SK-N-SH (cell line): ENCODE measurements around the gene PLD6. TPM values are rescaled to one million over a fixed set of nuclear protein-coding genes. Genes with fewer than 3 reads are reported as not detected.

Experiments
- CTCF ChIA-PET: fragments of 300-600, 350-600 bp; formaldehyde crosslinking; extraction: SDS; loops from one replicate; lab custom pipeline; 2021; lab: Yijun Ruan, JAX
- POLR2A ChIA-PET: fragments of 350-600 bp; sonication (Branson Sonifier 250); formaldehyde crosslinking; extraction: SDS; loops from one replicate; lab custom pipeline; 2020; ENCODE audit warnings: antibody characterized with exemption, inconsistent platforms; lab: Yijun Ruan, JAX
- DNase-seq: peaks from one replicate; pipeline ENCODE4 v3.0.0; 2012
- H2AFZ ChIP-seq: fragments of 200-600 bp; sonication (generic); 2 replicates; pipeline ENCODE4 v1.8.1; 2016; ENCODE audit warnings: antibody characterized with exemption, mild to moderate bottlenecking, low read depth
- H3F3A ChIP-seq: fragments of 200-600 bp; sonication (generic); replicated peaks from 2 replicates; pipeline ENCODE3; 2016; ENCODE audit warnings: antibody characterized with exemption, mild to moderate bottlenecking; ENCODE audit not compliant: insufficient read depth
- H3K27ac ChIP-seq, 2 experiments: fragments of 200-500 bp in 1 of 2; fragments of 200-600 bp in 1 of 2; sonication (Bioruptor generic) in 1 of 2; sonication (generic), shearing (Covaris generic) in 1 of 2; 2 replicates each; pipeline versions ENCODE4 v1.5.1 to v1.6.1; 2014 to 2016; ENCODE audit warnings: low read depth in 2 of 2, inconsistent platforms in 1 of 2, low read length in 1 of 2, mild to moderate bottlenecking in 1 of 2, mixed read lengths in 1 of 2
- H3K27me3 ChIP-seq: fragments of 200-600 bp; sonication (generic), shearing (Covaris generic); 2 replicates; pipeline ENCODE4 v1.6.1; 2016; ENCODE audit warnings: mixed run types; ENCODE audit not compliant: insufficient read depth
- H3K36me3 ChIP-seq, 2 experiments: fragments of 200-500 bp in 1 of 2; fragments of 200-600 bp in 1 of 2; sonication (Bioruptor generic) in 1 of 2; sonication (generic) in 1 of 2; replicated peaks in 1 of 2; 2 replicates each; pipeline versions ENCODE3 to v1.5.1; 2014 to 2016; ENCODE audit warnings: low read length in 1 of 2, mild to moderate bottlenecking in 1 of 2; ENCODE audit not compliant: insufficient read depth in 2 of 2, control insufficient read depth in 1 of 2
- H3K4me1 ChIP-seq, 2 experiments: fragments of 200-500 bp in 1 of 2; fragments of 200-600 bp in 1 of 2; sonication (Bioruptor generic) in 1 of 2; sonication (generic), shearing (Covaris generic) in 1 of 2; 2 replicates each; pipeline versions ENCODE4 v1.5.1 to v1.6.1; 2014 to 2016; ENCODE audit warnings: low read depth in 1 of 2, low read length in 1 of 2, mixed run types in 1 of 2; ENCODE audit not compliant: insufficient read depth in 2 of 2, control insufficient read depth in 1 of 2
- H3K4me2 ChIP-seq: fragments of 200-600 bp; sonication (generic), shearing (Covaris generic); 2 replicates; pipeline ENCODE4 v1.6.1; 2017; ENCODE audit warnings: mixed run types
- H3K4me3 ChIP-seq, 2 experiments: fragments of 200-500 bp in 1 of 2; fragments of 200-600 bp in 1 of 2; sonication (Bioruptor generic) in 1 of 2; sonication (generic), shearing (Covaris generic) in 1 of 2; 2 replicates each; pipeline versions ENCODE4 v1.5.1 to v1.8.1; 2014 to 2016; ENCODE audit warnings: low read depth in 2 of 2, inconsistent platforms in 1 of 2, low read length in 1 of 2, mild to moderate bottlenecking in 1 of 2, mixed read lengths in 1 of 2, moderate library complexity in 1 of 2
- H3K79me2 ChIP-seq: fragments of 200-600 bp; sonication (generic); 2 replicates; pipeline ENCODE4 v1.8.1; 2017; ENCODE audit warnings: mild to moderate bottlenecking; ENCODE audit not compliant: insufficient read depth
- H3K9ac ChIP-seq: fragments of 200-600 bp; sonication (generic); 2 replicates; pipeline ENCODE4 v1.6.1; 2017; ENCODE audit warnings: mixed run types
- H3K9me2 ChIP-seq: fragments of 200-600 bp; sonication (generic); 2 replicates; pipeline ENCODE4 v1.6.1; 2017; ENCODE audit warnings: mixed run types
- H3K9me3 ChIP-seq: fragments of 200-600 bp; sonication (generic); 2 replicates; pipeline ENCODE4 v1.6.1; 2017; ENCODE audit warnings: mixed run types, mild to moderate bottlenecking, moderate library complexity
- H4K20me1 ChIP-seq: fragments of 200-600 bp; sonication (generic); 2 replicates; pipeline ENCODE4 v1.6.1; 2017; ENCODE audit warnings: mild to moderate bottlenecking, mixed run types; ENCODE audit not compliant: insufficient read depth
- CHD2 ChIP-seq: fragments of 150-350 bp; IDR thresholded peaks from 2 replicates; pipeline ENCODE4 v1.6.1; 2018; ENCODE audit warnings: low read length; ENCODE audit not compliant: partially characterized antibody
- ELF1 ChIP-seq: IDR thresholded peaks from 2 replicates; pipeline ENCODE4 v1.4.0; 2012
- FOSL2 ChIP-seq: IDR thresholded peaks from 2 replicates; pipeline ENCODE4 v1.4.0; 2012; ENCODE audit warnings: low read depth, mild to moderate bottlenecking, moderate library complexity, borderline replicate concordance
- GATA2 ChIP-seq: sonication (generic); formaldehyde crosslinking; IDR thresholded peaks from 2 replicates; pipeline ENCODE4 v1.5.0; 2020; ENCODE audit warnings: mild to moderate bottlenecking, missing genetic modification reagents
- IRF3 ChIP-seq: fragments of 150-350 bp; IDR thresholded peaks from 2 replicates; pipeline ENCODE4 v1.6.1; 2016; ENCODE audit warnings: mild to moderate bottlenecking, low read depth, low read length
- MAX ChIP-seq: IDR thresholded peaks from 2 replicates; pipeline ENCODE4 v1.4.0; 2012; ENCODE audit warnings: low read depth
- MEF2A ChIP-seq: IDR thresholded peaks from 2 replicates; pipeline ENCODE4 v1.4.0; 2012; ENCODE audit warnings: low read depth, borderline replicate concordance
- NFIC ChIP-seq: IDR thresholded peaks from 2 replicates; pipeline ENCODE4 v1.4.0; 2012; ENCODE audit warnings: borderline replicate concordance
- NRF1 ChIP-seq: IDR thresholded peaks from 2 replicates; pipeline ENCODE4 v1.6.1; 2012; ENCODE audit warnings: low read depth, mild to moderate bottlenecking, low read length
- RAD21 ChIP-seq: IDR thresholded peaks from 2 replicates; pipeline ENCODE4 v1.6.1; 2012; ENCODE audit warnings: mild to moderate bottlenecking, low read length
- RCOR1 ChIP-seq: fragments of 150-350 bp; IDR thresholded peaks from 2 replicates; pipeline ENCODE4 v1.6.1; 2017; ENCODE audit warnings: antibody characterized with exemption, low read length
- REST ChIP-seq: IDR thresholded peaks from 2 replicates; pipeline ENCODE4 v1.6.1; 2012; ENCODE audit warnings: mild to moderate bottlenecking, low read depth, low read length, moderate library complexity
- RXRA ChIP-seq: IDR thresholded peaks from 2 replicates; pipeline ENCODE4 v1.4.0; 2012; ENCODE audit warnings: low read depth, mild to moderate bottlenecking, borderline replicate concordance
- SIN3A ChIP-seq: IDR thresholded peaks from 2 replicates; pipeline ENCODE4 v1.6.1; 2012; ENCODE audit warnings: low read depth, mild to moderate bottlenecking, low read length, moderate library complexity, borderline replicate concordance
- SMC3 ChIP-seq: IDR thresholded peaks from 2 replicates; pipeline ENCODE4 v1.6.1; 2012; ENCODE audit warnings: low read depth, low read length, improper control_type of control experiment
- TCF12 ChIP-seq: IDR thresholded peaks from 2 replicates; pipeline ENCODE4 v1.4.0; 2012
- USF2 ChIP-seq: fragments of 150-350 bp; IDR thresholded peaks from 2 replicates; pipeline ENCODE4 v1.6.1; 2017; ENCODE audit warnings: antibody characterized with exemption, low read length, low read depth, borderline replicate concordance
- YY1 ChIP-seq: IDR thresholded peaks from 2 replicates; pipeline ENCODE4 v1.4.0; 2012; ENCODE audit warnings: low read depth, mild to moderate bottlenecking
- ZBTB33 ChIP-seq: IDR thresholded peaks from 2 replicates; pipeline ENCODE4 v1.4.0; 2012; ENCODE audit warnings: low read depth, borderline replicate concordance
- WGBS: methylation state at CpG from one replicate; pipeline ENCODE4 v1.1.6; 2017; ENCODE audit warnings: low lambda C conversion rate; 5-methylcytosine and 5-hydroxymethylcytosine counted together
- polyA plus RNA-seq, 3 experiments: library from polyadenylated mRNA; depleted of rRNA; stranded (reverse); fragments of >200 nt; gene quantifications; 2 replicates each; pipeline ENCODE4 v1.2.3, GENCODE V29; 2012

PLD6 gene
- polyA plus RNA-seq, 1 of the 3 experiments (the other 2 are of a cell fraction), result 3.7 TPM

- TF ChIP-seq MAX (peak; percentile 82), MEF2A (no peak), YY1 (no peak), NFIC (peak; percentile 97), IRF3 (no peak), ZBTB33 (no peak), RXRA (no peak), TCF12 (peak; percentile 84), RAD21 (no peak), REST (peak; percentile 36; the same call in 1 of the 2 replicates), ELF1 (no peak), SMC3 (no peak), RCOR1 (no peak)
These were observed 54.2 kb downstream of the PLD6 start (continued) for GRCh38 chr17:17151962-17152361.

GRCh38 chr17:17151541-17151940 is 54.6 kb downstream of the PLD6 start:
- Histone ChIP-seq H3K4me3 (no peak overlapping the region; a peak in 1 of 4 replicates), H3K79me2 (peaks cover 7% of the 10 kb centered on the region; the same call in 1 of the 2 replicates), H3K9me3 (no peaks in the 10 kb centered on the region), H3K27ac (peak overlapping the region; percentile 66 to 93), H3K9ac (peak overlapping the region; percentile 49), H3K4me2 (peak overlapping the region; percentile 36), H3F3A (peaks cover 51% of the 10 kb centered on the region), H2AFZ (no peak overlapping the region), H3K4me1 (peaks cover 5 to 37% of the 10 kb centered on the region in 2 experiments; a peak in 3 of 4 replicates), H3K36me3 (peaks cover 32 to 56% of the 10 kb centered on the region in 2 experiments), H3K9me2 (no peaks in the 10 kb centered on the region), H3K27me3 (no peaks in the 10 kb centered on the region), H4K20me1 (no peaks in the 10 kb centered on the region; the same call in 1 of the 2 replicates)
- CTCF ChIA-PET, result interaction anchor here (0.7 to 1.9 kb wide), 2 partner anchors 10 to 114 kb away, joined by 3 to 10 read pairs; no protein-coding TSS in a partner anchor
- POLR2A ChIA-PET, result no interaction called here
- WGBS, result 28% methylated on average over 3 of the region's 3 CpGs
- DNase-seq, result no peak
- TF ChIP-seq FOSL2 (no peak), REST (no peak), GATA2 (CRISPR knock-in tag) (no peak), YY1 (no peak), USF2 (no peak), NRF1 (no peak), SIN3A (no peak), MEF2A (no peak), SMC3 (no peak), RCOR1 (no peak), CHD2 (no peak)
